ENCODE results near the gene SGPP1.
A peak's percentile ranks its signal among the peaks of the same experiment; 100 is the strongest.

SGPP1 gene

DNA sequence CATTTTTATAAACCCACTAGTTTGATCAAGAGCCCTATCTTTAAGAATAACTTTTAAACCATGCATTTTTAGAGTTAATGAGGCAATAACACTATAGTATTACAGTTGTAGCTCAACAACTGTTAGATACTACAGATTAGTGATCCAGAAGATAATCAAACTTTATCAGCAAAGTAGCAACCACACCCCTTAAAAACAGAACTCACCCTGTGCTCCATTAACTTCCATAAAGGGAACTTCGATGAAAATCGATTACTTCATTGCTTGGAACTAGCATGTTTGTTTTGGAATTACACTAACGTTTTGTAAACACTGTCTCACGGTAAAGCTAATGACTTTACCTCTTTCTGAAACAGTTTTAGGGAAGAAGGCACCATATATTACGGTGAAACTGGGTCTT lies 1.4 kb downstream of the SGPP1 start:
- TF ChIP-seq, protein P1, sequence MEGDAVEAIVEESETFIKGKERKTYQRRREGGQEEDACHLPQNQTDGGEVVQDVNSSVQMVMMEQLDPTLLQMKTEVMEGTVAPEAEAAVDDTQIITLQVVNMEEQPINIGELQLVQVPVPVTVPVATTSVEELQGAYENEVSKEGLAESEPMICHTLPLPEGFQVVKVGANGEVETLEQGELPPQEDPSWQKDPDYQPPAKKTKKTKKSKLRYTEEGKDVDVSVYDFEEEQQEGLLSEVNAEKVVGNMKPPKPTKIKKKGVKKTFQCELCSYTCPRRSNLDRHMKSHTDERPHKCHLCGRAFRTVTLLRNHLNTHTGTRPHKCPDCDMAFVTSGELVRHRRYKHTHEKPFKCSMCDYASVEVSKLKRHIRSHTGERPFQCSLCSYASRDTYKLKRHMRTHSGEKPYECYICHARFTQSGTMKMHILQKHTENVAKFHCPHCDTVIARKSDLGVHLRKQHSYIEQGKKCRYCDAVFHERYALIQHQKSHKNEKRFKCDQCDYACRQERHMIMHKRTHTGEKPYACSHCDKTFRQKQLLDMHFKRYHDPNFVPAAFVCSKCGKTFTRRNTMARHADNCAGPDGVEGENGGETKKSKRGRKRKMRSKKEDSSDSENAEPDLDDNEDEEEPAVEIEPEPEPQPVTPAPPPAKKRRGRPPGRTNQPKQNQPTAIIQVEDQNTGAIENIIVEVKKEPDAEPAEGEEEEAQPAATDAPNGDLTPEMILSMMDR (IDR thresholded peaks at IDR 0.05; ENCODE audit: insufficient read depth, low read depth, low read length, missing control alignments): no peak
- peak overlapping the region; percentile 94 for H3K4me3 ChIP-seq (ENCODE audit: low read length)
- no peak for DNase-seq (ENCODE audit: low read depth)

DNA sequence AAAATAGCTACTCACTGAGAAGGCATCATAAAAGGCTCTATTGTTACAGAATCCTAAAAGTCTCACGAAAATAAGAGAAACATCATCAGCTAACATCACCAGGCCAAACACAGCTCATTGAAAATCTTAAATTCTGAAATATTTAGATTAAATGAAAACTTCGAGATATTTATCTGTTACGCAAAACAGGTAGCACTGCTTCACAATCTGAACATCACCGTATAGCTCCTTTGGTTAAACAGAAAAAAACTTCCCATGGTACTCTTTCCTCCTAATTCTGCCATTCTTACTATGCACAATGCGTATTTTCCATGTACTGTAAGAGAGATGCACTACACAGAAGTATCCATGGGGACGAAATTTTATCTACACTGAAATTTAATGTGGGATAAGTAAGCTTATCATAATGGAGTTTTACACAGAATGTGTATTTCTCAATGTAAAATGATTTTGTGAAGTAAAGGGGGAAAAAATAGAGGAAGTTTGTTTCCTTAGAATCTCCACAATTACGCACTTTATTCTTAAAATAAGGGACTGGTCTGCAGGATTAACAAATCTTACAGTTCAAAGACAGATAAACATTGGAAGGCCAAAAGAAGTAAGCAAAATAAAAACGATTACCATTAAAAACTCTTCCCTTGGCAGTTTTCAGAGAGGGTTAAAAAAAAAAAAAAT lies 1.9 kb downstream of the SGPP1 start:
- DNase-seq (ENCODE audit: low read depth): no peak
- peak overlapping the region; percentile 94 for H3K4me3 ChIP-seq (ENCODE audit: low read length)

GRCh38 chr14:63717702-63718101 lies 10.2 kb downstream of the SGPP1 start:
- TF ChIP-seq, protein P1 (IDR thresholded peaks at IDR 0.05; ENCODE audit: insufficient read depth, low read depth, low read length, missing control alignments): no peak
- DNase-seq (ENCODE audit: low read depth): peak; percentile 17
- no peak overlapping the region for H3K4me3 ChIP-seq (ENCODE audit: low read length)

More for the DNA sequence above, 1.9 kb downstream of the SGPP1 start:
- TF ChIP-seq, protein P1 (IDR thresholded peaks at IDR 0.05; ENCODE audit: insufficient read depth, low read depth, low read length, missing control alignments): no peak

- H3K4me3 ChIP-seq (ENCODE audit: low read length): no peak overlapping the region
- TF ChIP-seq, protein P1 (IDR thresholded peaks at IDR 0.05; ENCODE audit: insufficient read depth, low read depth, low read length, missing control alignments): no peak
- no peak for DNase-seq (ENCODE audit: low read depth)
Observed at GRCh38 chr14:63715360-63715759, 12.5 kb downstream of the SGPP1 start.

DNA sequence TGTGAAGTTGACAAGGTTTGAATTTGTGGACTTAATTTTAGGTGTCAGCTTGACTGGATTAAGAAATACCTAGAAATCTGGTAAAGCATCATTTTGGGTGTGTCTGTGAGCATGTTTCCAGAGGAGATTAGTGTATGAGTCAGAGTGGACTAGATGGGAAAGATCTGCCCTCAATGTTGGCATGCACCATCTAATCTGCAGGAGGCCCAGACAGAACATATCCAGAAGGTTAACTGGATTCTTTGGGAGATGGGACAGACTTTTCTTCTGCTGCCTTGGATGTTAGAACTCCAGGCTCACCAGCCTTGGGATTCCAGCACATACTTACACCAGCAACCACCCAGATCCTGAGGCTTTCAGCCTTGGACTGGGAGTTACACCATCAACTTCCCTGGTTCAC lies 14.1 kb downstream of the SGPP1 start:
- DNase-seq (ENCODE audit: low read depth): peak; percentile 79
- TF ChIP-seq, protein P1 (IDR thresholded peaks at IDR 0.05; ENCODE audit: insufficient read depth, low read depth, low read length, missing control alignments): no peak
- no peak overlapping the region for H3K4me3 ChIP-seq (ENCODE audit: low read length)

DNA sequence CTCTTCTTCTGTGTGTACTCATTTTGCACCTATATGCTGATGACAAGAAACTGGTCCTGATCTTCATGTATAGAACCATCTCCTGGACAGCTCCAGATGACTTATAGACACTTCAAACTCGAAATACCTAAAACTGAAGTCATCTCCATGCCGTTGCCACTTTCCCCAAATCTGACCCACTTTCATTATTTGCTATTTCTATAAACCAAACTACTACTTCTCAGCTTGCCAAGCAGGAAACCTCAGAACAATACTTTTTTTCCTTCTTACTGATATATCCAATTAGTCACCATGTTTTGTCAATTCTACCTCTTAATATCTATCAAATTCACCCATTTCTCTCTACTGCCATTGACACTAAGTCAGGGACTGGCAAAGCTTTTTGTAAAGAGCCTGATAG lies 14.8 kb downstream of the SGPP1 start:
- TF ChIP-seq, protein P1 (IDR thresholded peaks at IDR 0.05; ENCODE audit: insufficient read depth, low read depth, low read length, missing control alignments): no peak
- no peak for DNase-seq (ENCODE audit: low read depth)
- no peak overlapping the region for H3K4me3 ChIP-seq (ENCODE audit: low read length)

GRCh38 chr14:63712123-63712522 lies 15.7 kb downstream of the SGPP1 start:
- TF ChIP-seq, protein P1 (IDR thresholded peaks at IDR 0.05; ENCODE audit: insufficient read depth, low read depth, low read length, missing control alignments): no peak
- no peak for DNase-seq (ENCODE audit: low read depth)
- no peak overlapping the region for H3K4me3 ChIP-seq (ENCODE audit: low read length)
